Panc1 (cell line): Measurements from ENCODE around the gene GNAQ. TPM values are rescaled to one million over a fixed set of nuclear protein-coding genes. Genes with fewer than 3 reads are reported as not detected.

ENCODE experiments used
- ATAC-seq: fragments of 200-7000 bp; cut with Tn5 transposase; 2 replicates; pipeline ENCODE4 v1.9.1; 2020; ENCODE audit warnings: mild to moderate bottlenecking, moderate library complexity
- BruUV-seq: library from RNA; stranded (reverse); fragments of 400-500 nt; replicated peaks from 2 replicates; lab custom pipeline; 2021; lab: Mats Ljungman, UMichigan
- CTCF ChIA-PET: fragments of 300-600 bp; sonication (Branson Sonifier 250); formaldehyde crosslinking; loops from one replicate; lab custom pipeline; 2022; ENCODE audit warnings: antibody characterized with exemption; lab: Charles Lee
- POLR2A ChIA-PET: fragments of 300-600 bp; sonication (Branson Sonifier 250); formaldehyde crosslinking; loops from one replicate; lab custom pipeline; 2022; ENCODE audit warnings: antibody characterized with exemption; lab: Charles Lee
- DNase-seq: peaks from one replicate; pipeline ENCODE4 v3.0.0-alpha.2; 2010; ENCODE audit warnings: low read depth, low spot score
- H3K27ac ChIP-seq: 2 replicates; pipeline ENCODE4 v1.5.1; 2011; ENCODE audit warnings: mild to moderate bottlenecking, low read length, inconsistent platforms
- H3K27me3 ChIP-seq: fragments of 200-500 bp; sonication (Bioruptor generic); 2 replicates; pipeline ENCODE4 v1.6.0; 2014; ENCODE audit warnings: low read length, inconsistent platforms; ENCODE audit not compliant: control insufficient read depth, insufficient read depth
- H3K36me3 ChIP-seq: fragments of 200-500 bp; sonication (Bioruptor generic); 2 replicates; pipeline ENCODE4 v1.5.1; 2014; ENCODE audit warnings: inconsistent platforms, mild to moderate bottlenecking, low read length, moderate library complexity; ENCODE audit not compliant: control insufficient read depth, insufficient read depth
- H3K4me1 ChIP-seq: 2 replicates; pipeline ENCODE4 v1.5.1; 2011; ENCODE audit warnings: inconsistent platforms, mild to moderate bottlenecking, low read length, moderate library complexity; ENCODE audit not compliant: control insufficient read depth, insufficient read depth
- H3K4me3 ChIP-seq, 2 experiments: 2 replicates each; pipeline ENCODE4 v1.5.1; 2011 to 2012; ENCODE audit warnings: low read depth in 2 of 2, low read length in 2 of 2, mild to moderate bottlenecking in 2 of 2, inconsistent platforms in 1 of 2, moderate library complexity in 1 of 2
- H3K9me3 ChIP-seq: fragments of 200-500 bp; sonication (Bioruptor generic); 2 replicates; pipeline ENCODE4 v1.5.1; 2014; ENCODE audit warnings: low read depth, mild to moderate bottlenecking, inconsistent platforms, low read length, moderate library complexity; ENCODE audit not compliant: control insufficient read depth, insufficient read depth
- POLR2AphosphoS5 ChIP-seq: IDR thresholded peaks from 2 replicates; pipeline ENCODE4 v1.6.1; 2012; ENCODE audit warnings: mild to moderate bottlenecking, low read depth, low read length, moderate library complexity
- REST ChIP-seq, 2 experiments: IDR thresholded peaks; 2 replicates each; pipeline ENCODE4 v1.6.1; 2011 to 2012; ENCODE audit warnings: low read depth in 2 of 2, control low read depth in 1 of 2, low read length in 1 of 2, mild to moderate bottlenecking in 1 of 2, moderate library complexity in 1 of 2; ENCODE audit not compliant: insufficient read depth in 1 of 2
- SIN3A ChIP-seq: IDR thresholded peaks from 2 replicates; pipeline ENCODE4 v1.6.1; 2012; ENCODE audit warnings: low read depth, mild to moderate bottlenecking, low read length, moderate library complexity, borderline replicate concordance; ENCODE audit not compliant: insufficient read depth
- TCF7L2 ChIP-seq: IDR thresholded peaks from 2 replicates; pipeline ENCODE4 v1.6.1; 2011; ENCODE audit warnings: mild to moderate bottlenecking, low read depth, low read length, inconsistent platforms
- in situ Hi-C: cut with HindIII; loops from 2 replicates; pipeline ENCODE4 v1.10.0; 2016; ENCODE audit warnings: low sequenced_read_pairs, low pct_unique_long_range_greater_than_20kb
- intact Hi-C: fragments of 100-400 bp; cut with micrococcal nuclease; formaldehyde crosslinking; loops from one replicate; pipeline ENCODE4 v1.10.0; 2022; ENCODE audit not compliant: unreplicated experiment
- total RNA-seq: library from RNA; stranded (reverse); gene quantifications from one replicate; pipeline ENCODE4 v1.2.1, GENCODE V29; 2021; ENCODE audit not compliant: unreplicated experiment
- TF ChIP-seq, protein P1 (sequence below): fragments of 450-650 bp; IDR thresholded peaks from 2 replicates; pipeline ENCODE4 v1.5.1; 2017; ENCODE audit warnings: mild to moderate bottlenecking

Gene GNAQ
- total RNA-seq, 1 experiment from 2014 or later: 34.5 TPM

DNA sequence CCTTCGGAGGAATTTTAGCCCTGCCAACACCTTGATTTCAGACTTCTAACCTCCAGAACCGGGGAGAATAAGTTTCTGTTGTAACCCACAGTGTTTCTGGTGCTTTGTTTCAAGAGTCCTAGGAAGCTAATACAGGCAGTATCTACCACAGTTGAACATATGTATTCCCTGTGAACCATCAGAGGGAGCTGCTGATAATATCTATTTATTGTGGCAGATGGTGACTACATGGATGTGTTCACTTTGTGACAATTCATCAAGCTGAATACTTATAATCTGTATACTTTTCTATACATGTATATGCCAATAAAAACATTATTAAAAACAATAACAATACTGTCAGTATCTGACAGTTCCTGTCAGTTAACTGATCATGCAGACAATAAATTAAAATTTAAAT, 246.3 kb downstream of the GNAQ start:
- CTCF ChIA-PET: no interaction called here
- Histone ChIP-seq H3K27ac (no peak overlapping the region), H3K27me3 (no peaks in the 10 kb centered on the region), H3K36me3 (no peaks in the 10 kb centered on the region; the same call in 1 of the 2 replicates), H3K4me3 (no peak overlapping the region), H3K4me1 (no peaks in the 10 kb centered on the region), H3K9me3 (no peaks in the 10 kb centered on the region)
- no TSS peak for BruUV-seq
- DNase-seq (no peak), ATAC-seq (no peak)
- TF ChIP-seq SIN3A (no peak), POLR2AphosphoS5 (no peak), TCF7L2 (no peak), REST (IDR thresholded peaks at IDR 0.05; ENCODE audit: insufficient read depth in 1 of 2, low read depth in 2 of 2, low read length in 1 of 2) (no peak)
- TF ChIP-seq, protein P1, sequence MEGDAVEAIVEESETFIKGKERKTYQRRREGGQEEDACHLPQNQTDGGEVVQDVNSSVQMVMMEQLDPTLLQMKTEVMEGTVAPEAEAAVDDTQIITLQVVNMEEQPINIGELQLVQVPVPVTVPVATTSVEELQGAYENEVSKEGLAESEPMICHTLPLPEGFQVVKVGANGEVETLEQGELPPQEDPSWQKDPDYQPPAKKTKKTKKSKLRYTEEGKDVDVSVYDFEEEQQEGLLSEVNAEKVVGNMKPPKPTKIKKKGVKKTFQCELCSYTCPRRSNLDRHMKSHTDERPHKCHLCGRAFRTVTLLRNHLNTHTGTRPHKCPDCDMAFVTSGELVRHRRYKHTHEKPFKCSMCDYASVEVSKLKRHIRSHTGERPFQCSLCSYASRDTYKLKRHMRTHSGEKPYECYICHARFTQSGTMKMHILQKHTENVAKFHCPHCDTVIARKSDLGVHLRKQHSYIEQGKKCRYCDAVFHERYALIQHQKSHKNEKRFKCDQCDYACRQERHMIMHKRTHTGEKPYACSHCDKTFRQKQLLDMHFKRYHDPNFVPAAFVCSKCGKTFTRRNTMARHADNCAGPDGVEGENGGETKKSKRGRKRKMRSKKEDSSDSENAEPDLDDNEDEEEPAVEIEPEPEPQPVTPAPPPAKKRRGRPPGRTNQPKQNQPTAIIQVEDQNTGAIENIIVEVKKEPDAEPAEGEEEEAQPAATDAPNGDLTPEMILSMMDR: no peak
- in situ Hi-C loops: no loop called here
- POLR2A ChIA-PET: no interaction called here
- intact Hi-C loops: no loop called here

- CTCF ChIA-PET: no interaction called here
- no TSS peak for BruUV-seq
- DNase-seq (no peak), ATAC-seq (no peak)
- intact Hi-C loops: no loop called here
- TF ChIP-seq TCF7L2: no peak
- TF ChIP-seq POLR2AphosphoS5: no peak
- no peak for TF ChIP-seq REST (IDR thresholded peaks at IDR 0.05; ENCODE audit: insufficient read depth in 1 of 2, low read depth in 2 of 2, low read length in 1 of 2)
- TF ChIP-seq SIN3A: no peak
- TF ChIP-seq, protein P1: no peak
- Histone ChIP-seq H3K4me3 (no peak overlapping the region), H3K27me3 (no peaks in the 10 kb centered on the region), H3K9me3 (no peaks in the 10 kb centered on the region), H3K27ac (no peak overlapping the region), H3K4me1 (no peaks in the 10 kb centered on the region), H3K36me3 (no peaks in the 10 kb centered on the region; the same call in 1 of the 2 replicates)
- POLR2A ChIA-PET: no interaction called here
- in situ Hi-C loops: no loop called here
These were observed 248.1 kb downstream of the GNAQ start for GRCh38 chr9:77783518-77783917.
